HG03045 (cell line): ENCODE measurements around the gene CASKIN2.
A peak's percentile ranks its signal among the peaks of the same experiment; 100 is the strongest.

Experiments
- ATAC-seq: cut with Tn5 transposase; IDR thresholded peaks from one replicate; pipeline ENCODE4 v1.9.1; 2021; ENCODE audit warnings: mild to moderate bottlenecking, moderate library complexity; ENCODE audit not compliant: unreplicated experiment

CASKIN2 gene

DNA sequence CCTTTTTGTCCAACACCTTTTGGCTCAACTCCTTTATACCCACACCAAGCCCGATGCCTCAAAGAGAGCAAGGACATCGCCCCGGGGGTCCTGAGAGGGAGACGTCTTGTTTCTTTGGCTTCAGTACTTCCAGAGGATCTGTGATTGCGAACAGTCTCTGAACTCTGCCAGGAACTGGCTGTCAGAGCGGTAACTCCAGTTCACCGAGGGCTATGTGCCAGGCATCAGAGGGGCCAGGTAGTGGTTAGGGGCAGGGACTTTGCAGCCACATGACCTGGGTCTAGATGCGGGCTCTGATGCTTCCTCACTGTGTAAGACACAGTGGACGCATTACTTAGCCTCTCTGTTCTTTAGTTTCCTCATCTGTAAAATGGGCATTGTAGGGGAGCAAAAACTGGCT lies 31.8 kb upstream of the CASKIN2 start:
- no peak for ATAC-seq

DNA sequence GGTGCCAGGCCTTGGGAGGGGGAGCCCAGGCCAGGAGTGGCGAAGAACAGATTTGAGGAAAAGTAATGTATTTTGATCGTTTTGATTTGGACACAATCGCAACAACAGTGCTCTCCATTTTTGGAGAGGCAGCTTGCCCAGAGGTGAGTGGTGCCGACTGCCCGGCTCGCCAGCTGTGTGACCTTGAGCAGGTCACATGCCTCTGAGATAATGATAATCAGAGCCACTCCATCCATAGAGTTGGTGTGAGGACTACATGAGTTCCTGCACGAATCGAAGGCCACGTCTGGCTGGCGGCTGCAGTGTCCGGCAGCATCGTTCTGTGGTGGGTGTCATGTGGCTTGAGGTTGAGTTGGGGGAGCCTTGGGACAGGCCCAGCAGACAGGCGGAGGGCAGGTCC lies 30.8 kb upstream of the CASKIN2 start:
- ATAC-seq, result no peak

DNA sequence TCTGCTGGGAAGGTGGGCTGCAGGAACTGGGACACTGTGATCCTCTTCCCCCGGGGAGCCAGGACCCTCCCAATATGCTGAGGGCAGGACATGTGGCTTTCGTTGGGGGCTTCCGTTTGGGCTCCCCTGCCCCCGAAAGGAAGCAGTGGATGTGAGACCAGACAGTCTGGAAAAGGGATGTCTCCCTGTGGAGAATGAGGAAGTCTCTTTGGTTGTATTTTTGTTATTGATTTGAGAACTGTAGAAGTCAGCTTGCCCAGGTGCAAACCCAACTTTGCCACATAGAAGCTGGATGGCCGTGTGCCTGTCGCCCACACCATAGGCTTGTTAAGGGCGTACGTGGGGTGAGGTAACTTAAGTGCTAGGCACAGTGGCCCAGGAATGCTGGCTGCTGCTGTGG lies 28.9 kb upstream of the CASKIN2 start:
- no peak for ATAC-seq

DNA sequence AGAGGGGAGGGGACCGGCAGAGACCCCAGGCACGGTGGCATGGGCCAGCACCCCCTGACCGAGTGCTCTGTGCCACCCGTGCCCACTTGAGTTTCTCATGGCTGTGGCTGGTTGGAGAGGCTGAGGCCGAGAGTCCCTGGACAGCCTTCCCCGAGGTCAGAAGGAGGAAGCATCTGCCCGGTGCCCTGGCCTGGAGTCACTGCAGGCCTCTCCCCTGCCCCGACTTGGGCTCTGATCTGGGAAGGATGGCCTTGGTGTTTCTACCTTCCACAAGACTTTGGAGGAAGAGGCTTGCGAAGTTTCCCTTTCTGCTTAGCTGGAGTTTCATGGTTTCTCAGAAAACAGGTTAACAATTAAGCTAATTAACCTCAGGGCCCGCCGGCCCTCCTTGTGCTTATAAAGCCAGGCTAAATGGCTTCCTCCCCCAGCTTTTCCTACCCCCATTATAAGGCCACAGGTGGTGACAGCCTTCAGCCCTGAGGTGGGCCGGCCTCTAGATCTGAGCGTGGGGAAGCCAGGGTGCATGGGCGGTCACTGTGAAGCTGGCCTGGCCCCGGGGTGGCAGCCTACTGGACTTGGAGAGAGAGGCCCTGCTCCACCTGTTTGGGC lies 27.5 kb upstream of the CASKIN2 start:
- no peak for ATAC-seq

DNA sequence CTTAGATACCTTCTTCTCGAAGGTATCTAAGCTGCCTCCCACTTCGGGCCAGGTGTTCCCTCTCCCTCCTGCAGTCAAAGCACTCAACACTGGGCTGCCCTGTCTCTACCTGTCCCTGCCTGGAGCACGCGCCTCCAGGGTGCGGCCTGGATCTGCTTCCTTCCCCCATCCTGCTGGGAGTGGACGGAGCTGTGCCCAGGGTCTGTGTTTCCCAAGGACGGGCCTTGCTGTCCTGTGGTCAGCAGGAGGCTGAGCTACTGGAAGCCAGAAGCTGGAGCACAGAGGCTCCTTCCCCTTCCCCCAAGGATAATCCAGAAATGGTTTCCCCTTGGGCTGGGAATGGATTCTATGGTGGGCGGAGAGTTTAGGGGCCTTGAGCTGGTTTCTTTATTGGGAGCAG lies 26.9 kb upstream of the CASKIN2 start:
- ATAC-seq, result no peak

DNA sequence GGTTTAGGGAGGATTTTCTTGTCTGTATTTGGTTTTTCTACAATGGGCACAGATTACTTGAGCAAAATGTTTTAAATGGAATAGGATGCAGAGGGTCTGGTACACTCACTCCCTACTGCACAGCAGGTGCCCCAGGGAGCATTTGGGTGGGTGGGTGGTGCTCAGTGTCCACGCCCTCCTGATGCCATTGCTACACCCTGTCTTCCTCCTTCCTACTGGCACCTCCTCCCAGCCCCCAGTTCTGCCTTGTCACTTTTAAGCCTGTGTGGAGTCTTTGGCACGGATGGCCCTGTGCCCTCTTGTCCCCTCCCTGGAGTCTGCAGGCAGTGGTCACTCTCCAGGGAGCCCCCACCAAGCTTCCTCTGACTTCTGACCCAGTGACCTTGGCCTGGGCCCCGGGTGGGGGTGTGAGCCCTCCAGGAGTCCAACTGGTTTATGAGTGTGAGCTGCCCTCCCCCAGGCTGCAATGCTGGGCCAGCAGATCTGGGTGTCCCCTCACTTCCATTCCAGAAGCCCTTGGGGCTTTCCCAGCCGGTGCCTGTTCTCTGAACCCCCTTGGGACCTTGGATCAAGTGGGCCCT lies 25.7 kb upstream of the CASKIN2 start:
- no peak for ATAC-seq

DNA sequence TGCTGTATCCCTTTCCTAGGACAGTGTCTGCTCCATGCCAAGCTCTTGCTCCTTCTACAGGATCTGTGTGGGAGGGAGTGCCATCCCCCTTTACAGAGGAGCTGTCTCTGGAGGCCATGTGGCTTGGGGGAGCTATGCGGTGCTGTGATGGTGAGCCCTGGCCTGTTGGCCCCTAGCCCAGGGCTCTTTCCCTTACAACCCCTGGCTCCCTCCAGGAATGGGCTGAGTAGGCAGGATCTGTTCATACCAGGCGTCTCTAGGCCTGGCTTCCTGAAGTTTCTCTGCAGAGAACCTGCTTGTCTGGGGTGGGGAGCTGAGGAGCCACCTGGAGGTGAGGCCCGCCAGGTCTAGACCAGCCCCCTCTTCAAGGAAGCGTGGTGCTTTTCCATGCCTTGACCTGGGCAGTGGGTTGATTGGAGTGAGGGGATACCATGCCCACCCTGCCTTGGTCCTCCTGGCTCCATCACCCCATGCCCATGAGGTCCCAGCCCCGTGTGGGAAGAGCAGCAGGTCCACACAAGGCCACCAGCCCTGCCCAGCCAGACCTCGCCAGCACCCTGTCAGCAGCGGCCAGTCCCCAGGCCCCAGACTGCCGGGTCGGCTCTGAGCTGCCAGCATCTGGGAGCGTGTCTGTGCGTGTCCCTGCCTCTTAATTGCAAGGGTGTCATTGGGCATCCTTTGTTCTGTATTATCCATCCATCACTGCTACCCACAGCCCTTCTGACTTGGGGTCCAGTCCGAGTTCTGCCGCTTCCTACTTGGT lies 24.8 kb upstream of the CASKIN2 start:
- no peak for ATAC-seq

DNA sequence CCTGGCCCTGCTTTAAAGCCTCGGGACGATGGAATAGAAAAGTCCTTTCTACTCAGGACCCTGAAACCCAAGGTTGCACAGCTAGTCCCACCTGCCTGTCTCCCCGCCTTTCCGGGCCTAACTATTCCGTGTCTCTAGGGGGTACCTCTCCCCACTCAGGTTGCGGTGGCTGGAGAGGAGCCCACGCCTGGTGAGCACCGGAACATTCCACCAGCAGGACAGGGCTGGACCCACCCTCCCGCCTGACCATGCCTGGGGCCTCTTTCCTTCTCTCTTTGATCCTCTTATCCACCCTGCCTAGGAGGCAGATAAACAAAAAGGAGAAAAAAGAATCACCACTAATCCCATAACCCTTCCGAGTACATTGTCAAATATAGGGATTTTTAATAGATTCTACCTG lies 21.0 kb upstream of the CASKIN2 start:
- ATAC-seq, result no peak

DNA sequence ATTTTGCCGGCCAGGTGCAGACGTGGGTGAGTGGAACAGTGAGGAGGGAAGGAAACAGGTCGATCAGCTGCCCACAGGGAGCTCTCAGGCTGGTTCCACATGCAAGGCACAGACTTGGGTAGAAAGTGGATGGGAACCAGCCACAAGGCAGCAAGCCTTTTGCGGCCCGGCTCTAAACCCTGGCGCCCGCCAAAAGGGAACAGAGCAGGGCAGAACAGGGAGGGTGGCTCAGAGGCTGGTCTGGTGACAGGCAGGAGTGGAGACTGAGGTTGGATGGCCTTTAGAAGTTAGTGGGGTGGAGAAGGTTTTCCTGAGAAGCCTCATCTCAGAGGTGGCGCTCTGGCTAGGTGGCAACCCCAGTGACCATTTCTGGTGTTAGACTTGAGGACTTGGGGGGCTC lies 20.5 kb upstream of the CASKIN2 start:
- ATAC-seq, result no peak

DNA sequence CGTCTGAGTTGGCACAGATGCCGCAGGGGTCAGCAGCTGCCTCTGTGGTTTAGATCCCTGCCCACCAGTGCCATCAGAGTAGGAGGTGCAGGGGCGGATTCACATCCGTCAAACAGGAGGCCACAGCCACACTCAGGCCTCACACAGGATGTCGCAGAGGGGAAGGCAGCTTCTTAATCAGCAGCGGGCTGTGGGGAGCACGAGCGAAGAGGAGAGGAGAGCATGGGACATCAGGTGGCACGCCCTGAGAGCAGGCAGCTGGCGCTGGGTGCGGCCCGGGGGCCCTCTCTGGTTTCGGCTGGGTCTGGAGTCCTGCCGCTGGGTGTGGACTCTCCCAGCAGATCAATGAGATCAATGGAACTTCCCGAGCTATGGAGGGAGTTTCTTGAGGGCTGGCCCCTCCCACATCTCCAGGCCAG lies 19.8 kb upstream of the CASKIN2 start:
- no peak for ATAC-seq

DNA sequence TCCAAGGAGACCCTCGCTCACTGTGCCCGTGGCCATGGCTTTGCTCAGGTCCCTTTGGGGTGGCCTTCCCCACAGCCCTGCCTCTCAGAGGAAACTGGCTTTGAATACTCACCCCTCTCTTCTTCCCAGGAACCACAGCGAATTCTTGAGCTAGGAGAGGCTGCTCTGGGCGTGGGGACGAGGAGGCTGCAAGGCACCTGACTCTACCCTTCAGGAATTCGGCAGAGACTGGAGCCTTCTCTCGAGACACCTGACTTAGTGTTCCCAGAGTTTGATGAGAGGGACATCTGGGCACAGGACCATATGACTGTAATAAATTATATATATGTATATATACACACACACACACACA lies 16.4 kb upstream of the CASKIN2 start:
- ATAC-seq, result no peak

DNA sequence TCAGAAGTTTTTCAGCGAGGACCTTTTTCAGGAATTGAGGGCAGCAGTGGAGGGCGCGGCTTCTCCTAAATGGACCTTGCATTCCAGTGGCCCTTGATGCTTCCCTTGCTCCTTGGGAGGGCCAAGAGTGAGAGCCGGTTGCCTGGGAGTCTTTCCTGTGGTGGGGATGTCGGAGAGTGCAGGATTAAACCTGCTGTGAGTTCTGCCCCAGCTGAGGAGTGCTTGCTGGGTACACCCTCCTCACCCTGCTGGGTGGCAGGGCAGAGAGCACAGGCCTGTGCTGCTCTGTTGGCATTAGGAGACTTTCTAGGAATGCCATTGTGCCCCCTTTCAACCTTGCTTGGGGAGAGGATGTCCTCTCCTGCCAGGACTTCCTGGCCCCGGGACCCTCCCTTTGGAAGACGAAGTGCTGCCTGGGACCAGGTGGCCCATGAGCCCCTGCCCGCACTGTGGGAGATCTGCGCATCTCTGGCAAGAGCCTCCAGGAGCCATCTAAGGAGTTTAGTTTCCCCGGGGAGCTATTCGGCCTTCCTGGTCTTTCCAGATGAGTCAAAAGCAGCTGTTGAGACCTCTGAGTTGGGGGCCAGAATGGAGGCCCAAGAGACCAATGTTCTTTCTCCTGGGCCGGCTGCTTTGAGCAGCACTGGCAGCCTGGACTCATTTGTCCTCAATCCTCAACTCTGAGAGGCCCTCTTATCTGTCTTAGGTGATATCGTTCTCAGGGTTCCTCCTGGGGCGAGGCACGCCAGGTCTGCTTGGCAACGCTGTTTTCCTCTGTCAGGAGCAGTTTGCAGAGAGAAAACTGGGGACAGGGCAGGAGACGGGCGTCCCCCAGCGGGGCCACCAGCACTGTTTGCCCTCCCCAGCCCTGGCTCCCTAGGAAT lies 15.7 kb upstream of the CASKIN2 start:
- ATAC-seq, result no peak

DNA sequence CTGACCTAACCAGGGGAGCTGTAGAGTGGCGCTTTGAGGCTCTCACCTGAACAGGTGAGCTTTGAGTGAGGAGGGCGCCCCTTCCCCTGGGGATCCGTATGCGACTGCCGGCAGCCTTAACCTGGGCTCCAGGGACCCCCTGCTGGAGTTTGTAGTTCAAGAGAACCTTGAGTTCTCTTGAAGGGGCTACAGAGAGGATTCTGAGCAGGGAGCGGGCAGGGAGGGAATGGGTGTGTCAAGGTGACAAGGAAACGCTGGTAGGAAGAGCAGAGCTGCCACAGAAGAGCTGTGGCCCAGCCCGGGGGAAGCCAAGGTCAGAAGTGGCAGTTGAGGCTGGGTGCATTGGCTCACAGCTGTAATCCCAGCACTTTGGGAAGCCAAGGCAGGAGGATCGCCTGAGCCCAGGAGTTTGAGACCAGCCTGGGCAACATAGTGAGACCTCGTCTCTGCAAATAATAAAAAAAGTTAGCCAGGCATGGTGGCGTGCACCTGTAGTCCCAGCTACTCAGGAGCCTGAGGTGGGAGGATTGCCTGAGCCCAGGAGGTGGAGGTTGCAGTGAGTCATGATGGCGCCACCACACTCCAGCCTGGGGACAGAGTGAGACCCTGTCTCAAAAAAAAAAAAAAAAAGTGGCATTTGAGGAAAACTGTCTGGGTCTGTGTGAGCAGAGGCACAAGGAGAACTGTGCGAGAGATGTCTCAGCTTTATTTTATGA lies 11.4 kb upstream of the CASKIN2 start:
- no peak for ATAC-seq

DNA sequence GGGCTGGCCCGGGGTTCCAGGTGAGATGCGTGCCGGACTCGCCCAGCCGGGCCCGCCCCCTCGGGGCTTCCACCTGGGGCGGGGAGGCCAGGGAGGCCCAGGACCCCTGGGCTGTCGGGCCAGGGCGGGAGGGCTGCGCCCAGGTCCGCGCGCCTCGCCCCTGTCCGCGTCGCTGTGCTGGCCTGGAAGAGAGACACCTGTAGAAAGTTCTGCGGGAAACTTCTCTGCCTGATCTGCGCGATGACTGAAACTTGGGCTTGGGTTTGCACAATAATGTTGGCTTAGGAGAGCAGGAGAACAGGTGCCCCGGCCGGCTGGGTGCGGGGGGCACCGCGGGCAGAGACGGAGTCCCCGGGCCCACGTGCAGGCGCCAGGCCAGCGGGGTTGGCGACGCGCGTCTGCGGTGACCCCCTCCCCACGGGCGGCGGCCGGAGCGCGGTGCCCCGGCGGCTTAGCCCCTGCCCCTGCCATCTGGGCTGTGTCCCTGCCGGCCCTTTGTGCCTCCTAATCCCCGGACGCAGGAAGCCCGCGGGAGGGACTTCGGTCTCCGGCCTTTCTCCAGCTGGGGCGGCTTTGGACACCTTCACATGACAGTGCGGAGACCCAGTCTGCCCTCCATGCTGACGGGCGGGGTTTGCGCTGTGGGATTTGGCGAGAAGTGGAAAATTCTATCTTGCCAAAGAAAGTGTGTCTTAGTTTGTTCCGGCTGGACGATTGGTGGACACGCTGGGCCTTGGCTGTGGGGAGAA lies 10.6 kb upstream of the CASKIN2 start:
- ATAC-seq, result no peak

DNA sequence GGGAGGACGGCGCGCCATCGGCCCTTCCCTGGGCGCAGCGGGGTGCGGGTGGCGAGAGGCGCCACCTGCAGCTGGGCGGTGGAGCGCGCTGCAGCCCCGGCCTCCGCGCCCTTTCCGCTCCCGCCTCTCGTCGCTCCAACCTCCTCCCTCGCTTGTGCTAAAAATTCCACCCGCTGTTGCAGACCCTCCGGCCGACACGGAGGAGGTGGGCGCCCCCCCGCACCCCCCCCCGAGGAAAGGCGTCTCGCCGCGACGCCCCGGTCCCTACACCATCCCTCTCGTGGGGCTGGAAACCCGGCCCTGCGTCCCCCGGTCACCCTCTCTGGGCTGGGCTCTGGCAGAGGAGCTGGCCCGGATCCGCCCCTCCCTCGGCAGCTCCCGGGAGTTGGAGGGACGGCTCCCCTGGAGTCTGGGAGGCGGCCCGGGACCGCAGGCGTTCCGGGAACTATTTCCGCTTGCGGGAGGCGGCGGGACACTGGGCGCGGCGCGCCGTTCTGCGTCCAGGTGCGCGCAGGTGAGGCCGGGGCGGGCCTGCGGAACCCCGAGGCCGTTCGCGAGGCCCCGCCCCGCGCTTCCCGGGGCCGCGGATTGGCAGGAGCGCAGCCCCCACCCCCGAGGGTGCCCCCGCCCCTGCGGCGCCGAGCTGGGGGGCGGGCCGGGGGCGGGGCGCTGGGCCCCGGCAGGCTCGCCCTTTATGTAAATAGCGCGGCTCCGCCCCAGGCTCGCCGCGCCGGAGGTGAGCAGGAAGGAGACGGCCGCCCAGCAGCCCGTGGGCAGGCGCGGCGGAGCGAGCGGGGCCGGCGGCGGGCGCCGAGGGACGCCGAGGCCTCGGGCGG lies 9.9 kb upstream of the CASKIN2 start, which contains the start of gene LLGL2:
LLGL2 (plus strand) TSS at position 728 of the 836 bp plus-strand sequence. CDS start 17,730 bp downstream, outside the sequence.
- ATAC-seq, result peak; percentile 77

DNA sequence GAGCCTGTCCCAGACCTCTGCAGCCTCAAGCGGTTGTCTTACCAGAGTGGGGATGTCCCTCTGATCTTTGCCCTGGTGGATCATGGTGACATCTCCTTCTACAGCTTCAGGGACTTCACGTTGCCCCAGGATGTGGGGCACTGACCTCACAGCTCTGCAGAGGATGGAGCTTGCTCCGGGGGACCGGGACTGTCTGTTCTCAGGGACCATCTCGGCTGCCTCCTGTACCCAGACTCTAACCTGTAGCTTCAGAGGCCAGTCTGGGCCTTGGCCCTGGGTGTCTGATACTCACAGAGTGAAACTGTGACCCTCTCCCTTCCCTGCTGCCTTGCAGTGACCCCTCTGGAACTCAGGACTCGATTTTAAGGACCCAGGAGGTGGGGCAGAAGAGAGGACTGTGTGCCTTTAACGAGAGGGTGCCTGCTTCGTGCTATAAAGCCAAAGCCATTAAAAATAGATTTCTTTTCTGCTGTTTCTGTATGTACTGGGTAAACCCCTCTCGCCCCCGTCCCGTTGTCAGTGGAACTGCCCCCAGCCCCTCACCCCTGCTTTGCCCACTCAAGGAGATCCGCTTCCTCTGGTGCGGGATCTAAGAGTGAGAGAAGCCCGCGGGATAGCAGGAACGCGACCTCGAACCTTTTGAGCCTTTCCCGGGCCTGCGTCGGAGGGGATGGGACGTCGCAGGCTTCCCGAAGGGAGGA lies 9.1 kb upstream of the CASKIN2 start:
- no peak for ATAC-seq

DNA sequence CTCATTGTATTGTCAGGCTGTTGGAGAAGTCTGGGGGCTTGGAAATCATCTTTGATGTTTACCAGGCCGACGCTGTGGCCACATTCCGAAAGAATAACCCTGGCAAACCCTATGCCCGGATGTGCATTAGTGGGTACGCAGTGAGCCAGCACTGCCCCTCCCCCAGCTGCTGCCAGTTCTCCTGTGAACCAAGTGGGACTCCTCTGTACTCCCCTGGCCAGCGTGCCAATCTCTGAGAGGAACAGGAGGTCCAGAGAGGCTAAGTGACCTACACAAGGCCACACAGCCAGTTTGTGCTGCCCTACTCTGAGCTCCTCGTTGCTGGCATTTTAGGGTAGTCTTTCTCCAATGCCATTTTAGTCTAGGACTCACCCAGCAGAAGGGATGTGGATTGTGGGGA lies 8.3 kb upstream of the CASKIN2 start:
- no peak for ATAC-seq

DNA sequence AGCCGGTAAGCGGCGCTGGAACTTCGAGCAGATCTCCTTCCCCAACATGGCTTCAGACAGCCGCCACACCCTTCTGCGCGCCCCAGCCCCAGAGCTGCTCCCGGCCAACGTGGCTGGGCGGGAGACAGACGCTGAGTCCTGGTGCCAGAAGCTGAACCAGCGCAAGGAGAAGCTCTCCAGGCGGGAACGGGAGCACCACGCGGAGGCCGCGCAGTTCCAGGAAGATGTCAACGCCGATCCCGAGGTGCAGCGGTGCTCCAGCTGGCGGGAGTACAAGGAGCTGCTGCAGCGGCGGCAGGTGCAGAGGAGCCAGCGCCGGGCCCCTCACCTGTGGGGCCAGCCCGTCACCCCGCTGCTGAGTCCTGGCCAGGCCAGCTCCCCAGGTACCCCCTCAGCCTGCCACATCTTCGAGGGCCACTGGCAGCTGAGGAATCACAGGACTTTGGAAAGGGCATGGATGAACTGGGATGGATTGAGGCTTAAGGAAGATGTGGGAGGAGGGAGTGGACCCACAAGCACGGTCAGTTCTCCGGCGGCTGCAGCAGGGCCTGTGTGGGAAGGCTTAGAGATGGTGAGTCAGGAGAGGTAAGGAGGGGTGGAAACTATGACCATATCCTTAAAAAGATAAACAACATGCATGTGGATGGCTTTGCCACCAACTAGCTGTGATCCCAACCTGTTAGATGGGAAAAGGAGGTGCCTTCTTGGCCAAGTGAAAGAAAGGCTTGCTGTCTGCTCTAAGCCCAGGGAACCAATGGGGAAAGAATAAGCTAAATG lies 6.8 kb upstream of the CASKIN2 start:
- ATAC-seq, result no peak
